Right hindlimb (tissue), 1 donor: ENCODE results near the gene ARID3A.
A peak's percentile ranks its signal among the peaks of the same experiment; 100 is the strongest.
"Not testable (repeated sequence)": the region's sequence is repeated elsewhere in the genome, so short reads cannot be mapped to it uniquely, and the experiment has no call there.

Source experiments
- DNase-seq: peaks from one replicate; pipeline ENCODE4 v3.0.0-alpha.2; 2018

Gene ARID3A

GRCh38 chr19:925526-926322, at the start of gene ARID3A:
TSS of gene ARID3A (plus strand) at chr19:926035. CDS start at chr19:929529, 3,494 bp downstream.
- DNase-seq = peak; percentile 87

GRCh38 chr19:876089-876488, 49.7 kb upstream of the ARID3A start:
- no peak for DNase-seq

- DNase-seq = no peak
Measured at GRCh38 chr19:876780-877314, 49.0 kb upstream of the ARID3A start.

GRCh38 chr19:877992-878660, 47.7 kb upstream of the ARID3A start:
- not testable (repeated sequence) for DNase-seq

GRCh38 chr19:878751-879561, 46.9 kb upstream of the ARID3A start:
- not testable (repeated sequence) for DNase-seq

GRCh38 chr19:879711-880438, 46.0 kb upstream of the ARID3A start:
- no peak for DNase-seq

- DNase-seq = no peak
Measured at GRCh38 chr19:881385-882071, 44.3 kb upstream of the ARID3A start.

- no peak for DNase-seq
Measured at GRCh38 chr19:882871-883497, 42.9 kb upstream of the ARID3A start.

- DNase-seq = no peak
Measured at GRCh38 chr19:883661-884211, 42.1 kb upstream of the ARID3A start.

GRCh38 chr19:884420-885211, 41.2 kb upstream of the ARID3A start:
- no peak for DNase-seq

GRCh38 chr19:885536-886224, 40.2 kb upstream of the ARID3A start:
- no peak for DNase-seq

- no peak for DNase-seq
Measured at GRCh38 chr19:887072-887471, 38.8 kb upstream of the ARID3A start.

- no peak for DNase-seq
Measured at GRCh38 chr19:887599-887998, 38.2 kb upstream of the ARID3A start.

- no peak for DNase-seq
Measured at GRCh38 chr19:888581-889385, 37.1 kb upstream of the ARID3A start.

- DNase-seq = no peak
Measured at GRCh38 chr19:889662-890295, 36.1 kb upstream of the ARID3A start.

GRCh38 chr19:890831-891230, 35.0 kb upstream of the ARID3A start:
- no peak for DNase-seq

GRCh38 chr19:891421-892200, 34.2 kb upstream of the ARID3A start:
- DNase-seq = not testable (repeated sequence)
